Measurements from ENCODE around the gene SS18L1.

Gene SS18L1

DNA sequence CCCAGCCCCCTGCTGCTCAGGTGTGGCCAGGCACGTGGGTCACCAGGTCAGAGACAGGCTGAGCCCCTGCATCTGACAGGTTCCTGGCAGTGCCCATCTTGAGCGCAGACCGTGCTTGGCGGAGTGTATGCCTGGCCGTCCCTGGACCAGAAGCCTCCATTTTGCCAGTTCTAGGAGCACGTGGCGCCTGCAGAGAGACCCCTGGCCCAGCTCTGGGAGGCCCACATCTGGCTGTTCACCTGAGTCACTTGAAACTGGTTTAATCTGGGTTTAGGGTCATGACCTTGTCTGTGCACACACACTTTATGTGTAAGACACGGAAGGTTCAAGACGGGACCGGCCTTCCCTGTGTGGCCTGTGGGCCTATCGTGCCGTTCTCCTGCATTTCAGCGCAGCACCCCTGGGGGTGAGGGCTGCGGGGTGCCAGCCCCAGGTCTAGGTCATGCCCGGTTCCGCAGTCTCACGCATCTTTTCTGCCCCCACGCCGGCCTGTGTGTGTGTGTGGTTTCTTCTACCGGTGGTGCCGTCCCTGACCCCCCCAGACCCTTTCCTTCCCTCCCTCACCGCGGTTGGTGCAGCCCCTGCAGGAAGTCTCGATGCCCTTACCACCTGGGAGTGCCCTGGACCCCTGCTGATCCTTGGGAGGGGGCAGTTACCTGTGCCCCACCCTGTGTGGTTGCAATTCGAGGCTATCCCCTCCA, 14.0 kb downstream of the SS18L1 start:
- DNase-seq, result no peak

DNA sequence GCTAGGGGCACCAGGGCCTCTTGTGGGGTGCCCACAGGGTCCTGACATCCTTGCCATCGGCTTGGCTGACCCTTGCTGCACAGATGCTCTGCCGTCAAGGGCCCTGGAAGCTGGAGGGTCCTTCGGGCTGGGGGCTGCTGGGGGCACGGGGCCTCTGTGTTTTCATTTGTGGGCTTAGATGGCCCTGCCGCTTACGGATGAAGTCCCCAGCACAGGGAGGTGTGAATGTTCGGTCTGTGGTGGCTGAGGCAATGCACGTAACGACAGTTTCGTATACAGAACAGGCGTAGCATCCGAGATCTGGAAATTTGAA, 14.5 kb downstream of the SS18L1 start:
- DNase-seq, result no peak

- DNase-seq, result no peak
These were observed 15.0 kb downstream of the SS18L1 start for GRCh38 chr20:62158541-62158940.

GRCh38 chr20:62159052-62159451, 15.5 kb downstream of the SS18L1 start:
- no peak for DNase-seq

DNA sequence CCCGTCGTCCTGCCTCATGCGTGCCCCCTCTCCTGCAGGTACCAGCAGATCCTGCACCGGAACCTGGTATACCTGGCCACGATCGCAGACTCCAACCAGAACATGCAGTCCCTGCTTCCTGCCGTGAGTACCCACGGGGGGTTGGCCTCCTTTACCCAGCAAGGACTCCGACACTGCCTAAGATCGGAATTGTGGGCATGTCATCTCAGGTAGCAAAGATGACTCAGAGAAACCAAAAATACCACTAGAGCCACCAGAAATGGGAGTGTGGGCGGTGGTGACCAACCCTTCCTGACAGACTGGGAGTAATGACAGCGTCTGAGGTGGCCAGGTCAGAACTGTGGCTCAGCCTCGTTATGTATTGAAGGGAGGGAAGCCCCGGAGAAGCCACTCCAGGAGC, 16.3 kb downstream of the SS18L1 start:
- no peak for DNase-seq

GRCh38 chr20:62160253-62160652, 16.7 kb downstream of the SS18L1 start:
- DNase-seq, result no peak

DNA sequence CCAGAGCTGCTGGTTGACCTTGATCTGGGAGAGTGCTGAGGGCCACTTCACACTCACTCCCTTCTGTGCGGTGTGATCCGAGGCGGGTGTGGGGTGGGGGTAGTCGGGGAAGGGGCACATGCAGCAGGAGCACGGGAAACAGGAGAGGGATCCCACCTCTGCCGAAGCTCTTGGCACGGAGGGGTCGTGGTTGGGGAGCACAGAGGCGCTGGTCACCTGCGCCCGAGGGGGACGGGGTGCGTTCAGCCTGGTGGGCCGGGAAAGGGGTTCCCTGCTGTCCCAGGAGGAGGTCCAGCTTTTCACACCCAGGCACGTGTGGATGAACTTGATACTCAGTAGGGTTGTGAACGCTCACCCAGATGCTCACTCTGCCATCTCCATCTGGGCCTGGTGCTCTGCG, 17.3 kb downstream of the SS18L1 start:
- DNase-seq, result no peak

- DNase-seq, result no peak
These were observed 17.8 kb downstream of the SS18L1 start for GRCh38 chr20:62161347-62161746.

DNA sequence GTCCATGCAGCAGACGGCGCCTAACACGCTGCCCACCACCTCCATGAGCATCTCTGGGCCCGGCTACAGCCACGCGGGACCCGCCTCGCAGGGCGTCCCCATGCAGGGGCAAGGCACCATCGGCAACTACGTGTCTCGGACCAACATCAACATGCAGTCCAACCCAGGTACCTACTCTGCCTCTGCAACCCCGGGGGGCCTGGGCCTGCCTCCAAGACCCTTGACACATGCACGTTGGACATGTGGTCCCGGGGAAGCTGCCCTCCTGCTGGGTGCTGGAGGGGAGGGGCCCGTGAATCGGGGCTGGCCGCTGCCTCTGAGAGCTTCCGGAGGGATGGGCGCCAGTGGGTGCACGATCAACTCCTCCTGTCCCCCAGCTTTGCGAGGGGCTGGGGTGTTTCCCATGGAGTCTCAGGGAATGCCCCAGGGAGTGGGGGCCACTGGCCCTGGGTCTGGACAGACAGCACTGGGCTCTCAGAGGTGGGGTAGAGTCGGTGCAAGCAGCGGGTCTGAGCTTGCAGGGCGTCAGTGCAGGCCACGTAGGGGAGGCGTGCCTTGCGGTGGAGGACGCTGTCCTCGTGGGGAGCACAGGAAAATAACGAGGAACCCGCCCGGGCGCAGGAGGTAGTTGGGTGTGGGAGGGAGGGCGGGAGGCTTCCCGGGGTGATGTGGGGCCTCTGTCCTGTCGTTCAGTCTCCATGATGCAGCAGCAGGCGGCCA, 19.4 kb downstream of the SS18L1 start:
- DNase-seq, result no peak

- no peak for DNase-seq
These were observed 19.9 kb downstream of the SS18L1 start for GRCh38 chr20:62163485-62163865.

- DNase-seq, result no peak
These were observed 20.6 kb downstream of the SS18L1 start for GRCh38 chr20:62163986-62164762.

DNA sequence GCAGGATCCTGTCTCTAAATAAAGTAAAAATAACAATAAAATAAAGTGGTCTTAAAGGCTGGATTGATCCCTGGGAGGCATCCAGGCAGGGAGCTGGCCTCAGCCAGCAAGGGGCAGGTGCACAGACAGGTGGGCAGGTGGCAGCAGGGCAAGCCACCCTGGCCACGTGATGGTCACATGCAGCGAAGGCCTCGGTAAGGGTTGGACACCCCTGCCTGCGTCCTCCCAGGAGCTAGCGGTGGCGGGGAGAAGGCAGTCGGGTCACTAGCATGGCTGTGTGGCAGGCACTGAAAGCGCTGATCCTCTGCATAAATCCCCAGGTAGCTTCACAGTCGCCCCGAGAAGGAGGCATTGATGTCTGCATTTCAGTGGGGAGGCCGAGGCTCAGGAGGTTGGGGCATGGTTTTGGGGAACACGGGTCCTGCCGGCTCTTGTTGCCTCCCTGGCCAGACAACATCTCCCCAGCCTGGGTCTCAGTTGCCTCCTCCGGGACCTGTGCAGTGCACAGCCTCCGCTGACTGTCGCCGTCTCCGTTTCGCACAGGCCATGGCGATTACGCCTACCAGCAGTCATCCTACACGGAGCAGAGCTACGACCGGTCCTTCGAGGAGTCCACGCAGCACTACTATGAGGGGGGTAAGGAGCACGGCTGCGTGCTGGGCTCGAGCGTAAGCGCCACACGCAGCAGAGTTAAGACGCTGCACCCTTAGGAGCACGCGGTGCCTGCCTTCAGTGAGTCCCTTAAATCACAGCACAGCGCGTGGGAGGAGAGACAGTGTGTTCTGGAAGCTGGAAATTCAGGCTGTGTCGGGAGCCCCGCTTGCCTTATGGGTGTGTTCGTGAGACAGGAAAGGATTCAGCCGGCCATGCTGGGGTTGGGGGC, 21.6 kb downstream of the SS18L1 start:
- DNase-seq, result no peak

DNA sequence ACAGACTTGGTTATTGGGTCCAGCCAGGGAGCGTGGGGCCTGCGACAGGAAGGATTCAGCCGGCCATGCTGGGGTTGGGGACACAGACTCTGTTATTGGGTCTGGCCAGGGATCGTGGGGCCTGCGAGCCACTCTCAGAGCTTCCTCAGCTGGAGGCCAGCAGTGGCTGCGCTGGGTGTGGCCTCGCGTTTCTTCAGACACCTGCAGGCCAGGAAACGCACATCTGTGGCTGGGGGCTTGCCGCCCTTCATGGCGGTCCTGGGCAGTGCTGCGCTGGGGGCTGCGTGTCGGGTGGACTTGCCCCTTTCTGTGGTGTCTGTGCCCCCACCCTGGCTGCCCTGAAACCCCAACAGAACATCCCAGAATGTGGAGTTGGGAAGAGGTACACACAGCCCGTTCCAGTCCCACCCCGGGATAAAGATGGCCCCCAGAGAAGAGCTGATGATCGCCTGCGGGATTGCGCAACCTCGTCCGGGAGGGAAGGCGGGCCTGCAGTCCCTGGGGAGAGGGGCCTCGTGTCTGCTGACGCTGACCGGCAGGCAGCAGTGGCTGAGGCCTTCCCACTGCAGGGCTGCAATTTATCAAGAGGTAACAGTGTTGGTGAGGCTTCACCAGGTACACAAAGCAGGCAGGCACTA, 22.3 kb downstream of the SS18L1 start:
- DNase-seq, result no peak

DNA sequence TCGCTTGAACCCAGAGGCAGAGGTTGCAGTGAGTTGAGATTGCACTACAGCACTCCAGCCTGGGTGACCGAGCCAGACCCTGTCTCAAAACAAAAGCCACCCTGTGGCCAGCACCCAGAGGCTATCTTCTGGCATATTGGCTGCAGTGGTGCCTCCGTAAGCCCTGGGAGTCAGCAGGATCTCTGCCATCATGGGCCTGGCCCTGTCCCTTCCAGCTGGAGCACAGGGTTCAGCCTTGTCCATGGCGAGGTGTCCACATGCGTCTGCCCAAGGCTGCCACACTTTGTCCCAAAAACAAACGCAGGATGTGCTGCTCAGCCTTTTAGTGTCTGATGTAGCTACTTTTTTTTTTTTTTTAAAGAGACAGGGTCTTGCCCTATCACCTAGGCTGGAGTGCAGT, 23.9 kb downstream of the SS18L1 start:
- DNase-seq, result no peak

GRCh38 chr20:62168061-62168460, 24.5 kb downstream of the SS18L1 start:
- DNase-seq, result no peak

DNA sequence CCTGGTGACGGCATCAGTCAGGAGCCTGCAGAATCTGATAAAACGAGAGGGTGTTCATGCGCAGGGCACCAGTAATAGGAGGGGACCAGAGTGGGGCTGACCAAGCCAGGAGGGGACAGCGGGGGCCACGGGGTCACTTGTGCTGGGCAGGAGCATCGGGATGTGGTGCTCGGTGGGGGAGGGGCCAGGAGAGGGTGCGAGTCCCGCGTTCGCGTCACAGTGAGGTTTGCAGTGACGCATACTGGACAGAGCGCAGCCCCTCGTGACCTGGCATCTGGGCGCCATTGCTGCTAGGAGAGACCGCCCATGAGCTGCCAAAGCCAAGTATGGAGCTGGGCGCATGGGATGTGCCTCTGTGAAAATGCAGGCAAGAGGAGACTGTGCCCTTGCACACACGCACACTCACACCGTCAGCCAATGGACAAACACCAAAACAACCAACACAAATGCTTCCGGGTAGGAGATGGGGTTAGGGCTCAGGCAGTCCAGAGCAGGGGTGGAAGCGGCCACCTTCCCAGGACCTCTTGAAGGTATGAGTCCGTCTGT, 25.4 kb downstream of the SS18L1 start:
- DNase-seq, result no peak

- DNase-seq, result no peak
These were observed 27.0 kb downstream of the SS18L1 start for GRCh38 chr20:62170536-62170935.

DNA sequence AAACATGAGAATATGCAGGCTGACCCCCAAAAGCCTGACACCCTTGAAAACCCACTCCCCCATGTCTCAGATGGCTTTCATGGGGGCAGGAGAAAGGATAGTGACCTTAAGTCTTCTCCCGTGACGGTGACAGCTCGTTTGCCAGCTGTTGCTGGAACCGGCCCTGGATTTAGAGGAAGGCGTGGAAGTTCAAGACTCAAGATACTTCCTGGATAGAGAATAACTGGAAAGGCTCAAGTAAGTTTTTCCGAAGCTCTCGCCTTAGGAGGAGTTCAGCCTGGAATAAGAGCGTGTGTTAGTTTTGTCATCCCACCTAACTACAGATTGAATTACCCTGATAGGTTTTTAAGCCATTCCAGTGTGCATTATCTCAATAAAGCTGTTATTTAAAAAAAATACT, 27.7 kb downstream of the SS18L1 start:
- DNase-seq, result no peak

- no peak for DNase-seq
These were observed 29.1 kb downstream of the SS18L1 start for GRCh38 chr20:62172666-62173065.

GRCh38 chr20:62174021-62174804, 30.6 kb downstream of the SS18L1 start:
- no peak for DNase-seq

DNA sequence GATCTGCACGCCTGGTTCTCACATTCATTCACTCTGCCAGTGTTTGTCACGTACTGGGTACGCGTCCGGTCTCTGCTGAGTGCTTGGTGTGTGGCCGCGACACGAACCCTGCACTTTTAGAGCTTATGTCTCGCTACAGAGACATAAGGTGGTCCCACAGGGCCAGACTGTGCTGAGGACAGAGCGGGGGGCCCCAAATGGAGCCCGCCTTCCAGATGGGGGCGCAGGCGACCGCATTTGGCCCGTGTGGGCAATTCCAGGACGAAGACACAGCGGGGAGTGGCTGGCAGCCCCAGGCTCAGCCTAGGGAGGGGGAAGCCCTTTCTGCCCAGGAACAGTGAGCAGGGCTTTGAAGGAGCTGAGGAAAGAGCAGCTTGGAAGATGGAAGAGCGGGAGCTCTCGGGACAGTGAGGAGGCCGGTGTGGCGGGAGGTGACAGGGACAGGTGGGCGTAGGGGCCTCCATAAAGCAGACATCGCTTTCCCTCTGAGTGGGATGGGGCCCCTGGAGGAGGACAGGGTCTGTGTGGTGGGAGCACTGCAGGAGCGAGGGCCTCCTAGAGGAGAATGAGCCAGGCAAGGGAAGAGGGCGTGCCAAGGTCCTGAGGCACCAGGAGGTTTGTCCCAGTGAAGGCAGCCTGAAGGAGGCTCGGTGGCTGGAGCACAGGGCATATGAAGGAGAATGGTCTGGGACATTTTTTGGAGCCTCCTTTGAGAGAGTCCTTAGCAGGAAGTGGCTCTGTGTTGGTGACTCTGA, 31.5 kb downstream of the SS18L1 start:
- no peak for DNase-seq

Data from SHP77 treated with DMSO at 0.1 percent for 48 hours (cell line).